AG20443 (cell line): ENCODE data around the gene CCDC116.

Source experiments
- DNase-seq: peaks from one replicate; pipeline ENCODE4 v3.0.0; 2012; ENCODE audit warnings: low spot score, mixed read lengths

The CCDC116 gene

DNA sequence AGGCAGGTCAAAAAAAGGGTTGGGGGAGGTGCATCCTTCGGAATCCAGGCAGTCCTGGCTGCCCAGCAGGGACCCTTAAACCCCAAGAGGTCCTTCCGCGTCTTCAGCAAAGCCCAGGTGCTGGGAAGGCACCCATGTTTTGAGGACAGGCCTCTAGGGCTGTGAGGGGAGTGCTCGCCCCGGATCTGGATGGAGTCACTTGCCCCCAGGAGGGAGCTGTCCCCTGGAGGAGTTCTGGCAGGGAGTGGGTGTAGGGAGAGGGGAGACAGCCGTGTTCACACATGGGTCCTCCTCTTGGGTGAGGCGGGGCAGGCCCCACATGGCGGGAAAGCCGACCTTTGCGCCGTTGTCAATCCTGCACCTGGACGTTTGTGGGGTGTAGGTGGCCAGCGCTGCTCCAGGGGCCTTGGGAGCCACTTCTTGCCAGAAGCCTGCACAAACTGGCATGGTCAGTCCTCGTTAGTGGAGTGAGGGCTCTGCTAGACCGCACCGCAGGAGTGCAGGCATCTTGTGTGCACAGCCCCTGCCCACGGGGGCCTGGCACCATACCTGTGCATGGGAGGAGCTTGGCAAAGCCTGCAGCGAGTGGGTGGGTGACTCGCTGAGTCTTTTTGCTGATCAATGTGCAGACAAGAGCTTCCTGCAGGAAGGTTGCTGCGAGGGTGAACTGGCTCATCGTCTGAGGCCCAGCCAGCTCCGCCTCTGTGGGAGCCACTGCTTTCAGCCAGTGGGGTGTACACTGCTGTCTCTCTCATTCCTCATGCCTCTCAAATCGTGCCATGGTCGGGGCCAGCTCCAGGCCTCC, 49.2 kb downstream of the CCDC116 start:
- no peak for DNase-seq

DNA sequence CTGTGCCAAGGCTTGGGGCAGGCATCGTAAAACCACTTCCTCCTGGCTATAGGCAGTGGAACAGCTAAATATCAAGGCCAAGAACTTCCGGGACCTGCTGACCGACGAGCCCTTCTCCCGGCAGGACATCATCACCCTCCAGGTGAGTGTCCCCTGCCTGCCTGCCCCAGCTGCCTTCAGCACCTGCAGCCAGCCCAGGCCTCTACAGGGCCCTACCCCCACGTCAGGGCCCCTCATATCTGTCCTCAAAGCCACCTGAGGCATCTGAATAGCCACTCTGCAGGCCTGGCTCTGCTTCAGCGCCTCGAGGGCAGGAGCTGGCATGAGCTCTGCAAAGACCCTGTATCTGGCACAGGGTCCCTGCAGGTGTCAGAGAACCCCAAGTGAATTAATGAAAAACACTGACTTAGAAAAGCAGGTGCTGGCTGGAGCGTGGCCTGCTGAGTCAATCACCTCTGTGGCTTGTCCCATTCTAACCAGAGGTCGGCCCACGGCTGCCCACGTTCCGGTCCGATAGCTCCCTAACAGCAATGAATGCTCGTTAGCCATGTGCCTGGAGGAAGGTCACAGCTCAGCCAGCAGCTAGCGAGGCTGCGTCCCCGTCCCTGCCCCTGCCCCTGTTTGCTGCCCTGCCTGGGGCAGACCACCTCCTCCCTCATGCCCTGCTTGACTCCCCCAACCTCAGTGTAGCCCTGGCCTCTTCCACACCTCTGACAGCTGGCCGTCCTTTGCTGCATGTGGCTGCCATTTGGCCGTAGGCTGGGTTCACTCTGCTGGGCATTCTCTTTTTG, 50.0 kb downstream of the CCDC116 start:
- DNase-seq, result no peak

DNA sequence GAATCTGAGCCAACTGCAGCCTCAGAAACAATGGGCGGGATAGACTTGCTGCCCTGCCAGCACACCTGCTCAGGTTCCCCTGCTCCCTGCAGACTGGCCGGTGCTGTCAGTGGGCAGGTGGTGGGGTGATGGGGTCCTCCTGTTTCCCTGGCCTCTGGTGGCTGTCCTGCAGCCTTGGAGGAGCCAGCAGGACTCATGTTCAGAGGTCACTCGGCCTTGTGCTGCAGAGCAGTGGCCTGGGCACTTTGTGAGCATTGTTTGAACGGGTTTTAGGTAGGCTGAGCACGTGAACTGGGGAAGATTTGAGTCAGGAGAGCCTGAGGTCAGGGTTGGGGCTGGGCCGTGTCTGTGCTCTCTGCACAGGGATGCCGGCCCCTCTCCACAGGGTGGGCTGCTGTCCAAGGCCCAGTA, 50.8 kb downstream of the CCDC116 start:
- no peak for DNase-seq

DNA sequence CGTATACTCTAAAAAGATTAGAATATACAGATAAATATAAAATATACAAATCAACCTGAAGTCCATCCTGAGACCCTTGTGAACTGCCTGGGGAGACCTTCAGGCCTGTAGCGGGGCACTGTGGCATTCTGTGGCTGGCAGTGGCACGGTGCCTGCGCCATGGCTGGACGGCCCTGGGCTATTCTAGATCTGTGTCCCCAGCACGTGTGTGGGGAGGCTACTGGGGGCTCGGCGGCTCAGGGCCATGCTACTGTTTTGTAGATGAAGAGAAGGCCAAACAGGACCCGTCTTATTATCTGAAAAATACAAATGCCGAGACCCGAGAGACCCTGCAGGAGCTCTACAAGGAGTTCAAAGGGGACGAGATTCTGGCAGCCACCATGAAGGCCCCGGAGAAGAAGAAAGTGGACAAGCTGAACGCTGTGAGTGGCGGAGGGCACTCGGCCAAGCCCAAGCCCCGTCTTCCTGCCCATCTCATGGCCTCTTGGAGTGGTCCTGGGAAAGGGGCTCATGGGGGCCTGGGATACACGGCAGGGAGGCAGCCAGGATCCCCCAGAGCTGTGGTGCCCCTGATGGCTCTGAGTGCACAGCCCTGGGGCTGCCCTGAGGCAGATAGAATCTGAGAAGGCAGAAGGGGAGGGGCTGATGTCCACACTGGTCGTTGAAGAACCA, 52.1 kb downstream of the CCDC116 start:
- DNase-seq, result no peak

DNA sequence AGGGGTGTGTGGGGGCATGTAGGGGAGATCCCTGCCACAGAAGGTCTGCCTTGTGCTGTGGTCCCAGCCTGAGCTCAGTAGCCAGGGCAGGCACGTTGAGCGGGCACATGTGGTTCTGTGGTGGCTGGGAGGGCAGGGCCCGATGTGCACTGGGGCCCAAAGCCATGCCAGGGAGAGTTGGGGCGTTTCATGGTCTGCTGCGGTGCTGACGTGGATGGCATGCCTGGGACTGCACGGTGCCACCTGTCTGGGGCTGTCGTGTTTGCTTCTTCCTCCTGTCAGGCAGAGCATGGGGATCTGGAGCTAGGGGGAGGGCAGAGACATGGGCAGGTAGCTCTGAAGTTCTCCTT, 52.6 kb downstream of the CCDC116 start:
- DNase-seq, result no peak

DNA sequence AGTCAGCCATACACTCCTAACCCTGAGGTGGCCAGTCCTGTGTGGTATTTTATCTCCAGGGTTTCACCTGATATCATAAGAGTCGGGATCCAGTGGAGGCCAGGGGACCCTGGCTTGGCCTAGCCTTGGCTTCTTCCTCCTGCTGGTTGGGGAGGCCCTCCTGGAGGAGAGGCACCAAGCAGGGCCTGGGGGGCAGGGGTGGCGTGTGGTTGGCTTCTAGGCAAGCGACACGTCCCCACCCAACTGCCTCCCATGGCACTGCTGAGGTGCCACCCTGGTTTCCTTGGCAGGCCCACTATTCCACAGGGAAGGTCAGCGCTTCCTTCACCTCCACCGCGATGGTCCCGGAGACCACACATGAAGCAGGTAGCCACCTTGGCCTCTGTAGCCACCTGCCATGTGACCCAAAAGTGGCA, 53.6 kb downstream of the CCDC116 start:
- no peak for DNase-seq
